ENCODE measurements around the gene SRGAP2C. TPM values are rescaled to one million over a fixed set of nuclear protein-coding genes. Genes with fewer than 3 reads are reported as not detected.
"Not testable (repeated sequence)": the region's sequence is repeated elsewhere in the genome, so short reads cannot be mapped to it uniquely, and the experiment has no call there.

SRGAP2C gene
- total RNA-seq, 1 experiment from 2014 or later = 36.6 TPM

- intact Hi-C loops (cut with micrococcal nuclease); H3K9me3 Mint-ChIP-seq (ENCODE audit: unreplicated experiment); BruUV-seq (replicated peaks); H3K27me3 Mint-ChIP-seq (ENCODE audit: insufficient read depth, unreplicated experiment); H3K4me3 Mint-ChIP-seq (ENCODE audit: unreplicated experiment); H3K4me1 Mint-ChIP-seq (ENCODE audit: insufficient read depth, unreplicated experiment); CTCF ChIA-PET; H3K36me3 Mint-ChIP-seq (ENCODE audit: insufficient read depth, unreplicated experiment); POLR2A ChIA-PET; H3K27ac Mint-ChIP-seq (ENCODE audit: low read depth, unreplicated experiment): not testable (repeated sequence)
- TF ChIP-seq CTCF (IDR thresholded peaks at IDR 0.05; ENCODE audit: unreplicated experiment) = peak; percentile 19
- DNase-seq (ENCODE audit: unreplicated experiment) = peak; percentile 34
These were observed 29.0 kb upstream of the SRGAP2C start for GRCh38 chr1:121155671-121156358.

GRCh38 chr1:121156958-121157603 is 27.7 kb upstream of the SRGAP2C start:
- DNase-seq (ENCODE audit: unreplicated experiment); H3K27ac Mint-ChIP-seq (ENCODE audit: low read depth, unreplicated experiment); POLR2A ChIA-PET; H3K9me3 Mint-ChIP-seq (ENCODE audit: unreplicated experiment); CTCF ChIA-PET; H3K4me1 Mint-ChIP-seq (ENCODE audit: insufficient read depth, unreplicated experiment); H3K4me3 Mint-ChIP-seq (ENCODE audit: unreplicated experiment); intact Hi-C loops (cut with micrococcal nuclease); BruUV-seq (replicated peaks); H3K27me3 Mint-ChIP-seq (ENCODE audit: insufficient read depth, unreplicated experiment); H3K36me3 Mint-ChIP-seq (ENCODE audit: insufficient read depth, unreplicated experiment): not testable (repeated sequence)

- H3K27me3 Mint-ChIP-seq (ENCODE audit: insufficient read depth, unreplicated experiment); POLR2A ChIA-PET; DNase-seq (ENCODE audit: unreplicated experiment); H3K27ac Mint-ChIP-seq (ENCODE audit: low read depth, unreplicated experiment); H3K9me3 Mint-ChIP-seq (ENCODE audit: unreplicated experiment); BruUV-seq (replicated peaks); CTCF ChIA-PET; H3K36me3 Mint-ChIP-seq (ENCODE audit: insufficient read depth, unreplicated experiment); H3K4me1 Mint-ChIP-seq (ENCODE audit: insufficient read depth, unreplicated experiment); H3K4me3 Mint-ChIP-seq (ENCODE audit: unreplicated experiment); intact Hi-C loops (cut with micrococcal nuclease): not testable (repeated sequence)
These were observed 27.2 kb upstream of the SRGAP2C start for GRCh38 chr1:121157609-121158008.

- H3K36me3 Mint-ChIP-seq (ENCODE audit: insufficient read depth, unreplicated experiment); POLR2A ChIA-PET; BruUV-seq (replicated peaks); intact Hi-C loops (cut with micrococcal nuclease); DNase-seq (ENCODE audit: unreplicated experiment); H3K27me3 Mint-ChIP-seq (ENCODE audit: insufficient read depth, unreplicated experiment); H3K4me3 Mint-ChIP-seq (ENCODE audit: unreplicated experiment); H3K27ac Mint-ChIP-seq (ENCODE audit: low read depth, unreplicated experiment); H3K9me3 Mint-ChIP-seq (ENCODE audit: unreplicated experiment); CTCF ChIA-PET; H3K4me1 Mint-ChIP-seq (ENCODE audit: insufficient read depth, unreplicated experiment): not testable (repeated sequence)
These were observed 24.7 kb upstream of the SRGAP2C start for GRCh38 chr1:121160118-121160517.

GRCh38 chr1:121161199-121161901 is 23.4 kb upstream of the SRGAP2C start:
- POLR2A ChIA-PET; H3K9me3 Mint-ChIP-seq (ENCODE audit: unreplicated experiment); CTCF ChIA-PET; H3K36me3 Mint-ChIP-seq (ENCODE audit: insufficient read depth, unreplicated experiment); H3K4me3 Mint-ChIP-seq (ENCODE audit: unreplicated experiment); DNase-seq (ENCODE audit: unreplicated experiment); intact Hi-C loops (cut with micrococcal nuclease); H3K4me1 Mint-ChIP-seq (ENCODE audit: insufficient read depth, unreplicated experiment); H3K27me3 Mint-ChIP-seq (ENCODE audit: insufficient read depth, unreplicated experiment); H3K27ac Mint-ChIP-seq (ENCODE audit: low read depth, unreplicated experiment); BruUV-seq (replicated peaks): not testable (repeated sequence)

GRCh38 chr1:121163850-121164757 is 20.7 kb upstream of the SRGAP2C start:
- DNase-seq (ENCODE audit: unreplicated experiment) = peak; percentile 26
- BruUV-seq (replicated peaks); CTCF ChIA-PET: not testable (repeated sequence)

GRCh38 chr1:121165296-121165695 is 19.5 kb upstream of the SRGAP2C start:
- intact Hi-C loops (cut with micrococcal nuclease); BruUV-seq (replicated peaks); H3K27ac Mint-ChIP-seq (ENCODE audit: low read depth, unreplicated experiment); H3K36me3 Mint-ChIP-seq (ENCODE audit: insufficient read depth, unreplicated experiment); H3K9me3 Mint-ChIP-seq (ENCODE audit: unreplicated experiment); H3K4me3 Mint-ChIP-seq (ENCODE audit: unreplicated experiment); POLR2A ChIA-PET; H3K4me1 Mint-ChIP-seq (ENCODE audit: insufficient read depth, unreplicated experiment); H3K27me3 Mint-ChIP-seq (ENCODE audit: insufficient read depth, unreplicated experiment); CTCF ChIA-PET: not testable (repeated sequence)
- DNase-seq (ENCODE audit: unreplicated experiment) = peak; percentile 6

More at GRCh38 chr1:121163850-121164757, 20.7 kb upstream of the SRGAP2C start:
- H3K4me1 Mint-ChIP-seq (ENCODE audit: insufficient read depth, unreplicated experiment); H3K36me3 Mint-ChIP-seq (ENCODE audit: insufficient read depth, unreplicated experiment); intact Hi-C loops (cut with micrococcal nuclease); H3K27me3 Mint-ChIP-seq (ENCODE audit: insufficient read depth, unreplicated experiment); POLR2A ChIA-PET; H3K27ac Mint-ChIP-seq (ENCODE audit: low read depth, unreplicated experiment); H3K4me3 Mint-ChIP-seq (ENCODE audit: unreplicated experiment); H3K9me3 Mint-ChIP-seq (ENCODE audit: unreplicated experiment): not testable (repeated sequence)

GRCh38 chr1:121167225-121167738 is 17.5 kb upstream of the SRGAP2C start:
- H3K4me3 Mint-ChIP-seq (ENCODE audit: unreplicated experiment); H3K27me3 Mint-ChIP-seq (ENCODE audit: insufficient read depth, unreplicated experiment); intact Hi-C loops (cut with micrococcal nuclease); H3K36me3 Mint-ChIP-seq (ENCODE audit: insufficient read depth, unreplicated experiment); DNase-seq (ENCODE audit: unreplicated experiment); POLR2A ChIA-PET; BruUV-seq (replicated peaks); H3K27ac Mint-ChIP-seq (ENCODE audit: low read depth, unreplicated experiment); H3K9me3 Mint-ChIP-seq (ENCODE audit: unreplicated experiment); H3K4me1 Mint-ChIP-seq (ENCODE audit: insufficient read depth, unreplicated experiment); CTCF ChIA-PET: not testable (repeated sequence)
